Neural cell (in vitro differentiated cells): ENCODE results near the gene RASGRP1.

Source experiments
- EZH2 ChIP-seq: fragments of 200-600, 300-800 bp; shearing (Covaris generic), sonication (generic); IDR thresholded peaks from 2 replicates; pipeline ENCODE4 v1.6.1; 2014; ENCODE audit warnings: antibody characterized with exemption, low read length, borderline replicate concordance, mild to moderate bottlenecking; ENCODE audit not compliant: insufficient read depth, poor library complexity, severe bottlenecking
- POLR2AphosphoS5 ChIP-seq: IDR thresholded peaks from 2 replicates; pipeline ENCODE4 v1.6.1; 2012
- SMC3 ChIP-seq: fragments of 450-650 bp; conservative IDR thresholded peaks from 2 replicates; pipeline ENCODE4 v1.6.1; 2014; ENCODE audit warnings: antibody characterized with exemption, mild to moderate bottlenecking, moderate library complexity; ENCODE audit not compliant: poor library complexity
- TAF1 ChIP-seq: IDR thresholded peaks from 2 replicates; pipeline ENCODE4 v1.6.1; 2012; ENCODE audit warnings: low read depth
- TF ChIP-seq, protein P1 (sequence below): fragments of 450-650 bp; IDR thresholded peaks from 2 replicates; pipeline ENCODE4 v1.5.1; 2014; ENCODE audit warnings: antibody characterized with exemption, mild to moderate bottlenecking, moderate library complexity; ENCODE audit not compliant: poor library complexity, severe bottlenecking
- TF ChIP-seq, protein P2 (sequence below): IDR thresholded peaks from 2 replicates; pipeline ENCODE4 v1.6.1; 2012; ENCODE audit warnings: borderline replicate concordance

DNA sequence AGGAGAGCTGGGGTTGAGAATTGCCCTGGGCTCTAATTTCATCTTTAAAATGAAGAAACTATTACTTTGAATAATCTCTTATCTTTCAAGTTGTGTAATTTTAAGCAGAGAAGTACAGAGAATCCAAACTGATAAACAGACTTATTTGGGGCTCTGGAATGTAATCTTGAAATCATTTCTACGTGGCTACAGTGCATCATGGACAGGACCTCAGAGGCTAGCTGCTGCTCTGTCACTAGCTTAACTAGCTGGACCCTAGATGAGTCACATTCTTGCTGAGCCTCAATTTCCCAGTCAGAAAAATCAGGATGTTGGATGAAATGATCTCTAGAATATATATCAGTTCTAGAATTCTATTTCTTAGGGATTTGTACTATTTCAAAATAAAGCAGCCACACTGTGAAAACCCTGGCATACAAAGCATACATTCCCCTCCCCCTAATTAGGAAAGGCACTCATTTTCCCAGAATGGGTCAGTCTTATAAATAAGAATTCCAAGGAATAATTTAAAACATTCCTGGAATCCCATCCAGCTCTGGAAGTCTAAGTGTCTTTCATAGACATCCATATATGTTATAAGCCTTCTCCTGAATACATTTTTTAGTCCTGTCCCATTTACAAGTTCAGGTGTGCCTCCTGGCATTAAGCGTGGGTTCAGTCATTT, 47.2 kb downstream of the RASGRP1 start:
- TF ChIP-seq, protein P1, sequence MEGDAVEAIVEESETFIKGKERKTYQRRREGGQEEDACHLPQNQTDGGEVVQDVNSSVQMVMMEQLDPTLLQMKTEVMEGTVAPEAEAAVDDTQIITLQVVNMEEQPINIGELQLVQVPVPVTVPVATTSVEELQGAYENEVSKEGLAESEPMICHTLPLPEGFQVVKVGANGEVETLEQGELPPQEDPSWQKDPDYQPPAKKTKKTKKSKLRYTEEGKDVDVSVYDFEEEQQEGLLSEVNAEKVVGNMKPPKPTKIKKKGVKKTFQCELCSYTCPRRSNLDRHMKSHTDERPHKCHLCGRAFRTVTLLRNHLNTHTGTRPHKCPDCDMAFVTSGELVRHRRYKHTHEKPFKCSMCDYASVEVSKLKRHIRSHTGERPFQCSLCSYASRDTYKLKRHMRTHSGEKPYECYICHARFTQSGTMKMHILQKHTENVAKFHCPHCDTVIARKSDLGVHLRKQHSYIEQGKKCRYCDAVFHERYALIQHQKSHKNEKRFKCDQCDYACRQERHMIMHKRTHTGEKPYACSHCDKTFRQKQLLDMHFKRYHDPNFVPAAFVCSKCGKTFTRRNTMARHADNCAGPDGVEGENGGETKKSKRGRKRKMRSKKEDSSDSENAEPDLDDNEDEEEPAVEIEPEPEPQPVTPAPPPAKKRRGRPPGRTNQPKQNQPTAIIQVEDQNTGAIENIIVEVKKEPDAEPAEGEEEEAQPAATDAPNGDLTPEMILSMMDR = no peak
- TF ChIP-seq TAF1 = no peak
- no peak for TF ChIP-seq POLR2AphosphoS5
- TF ChIP-seq, protein P2, sequence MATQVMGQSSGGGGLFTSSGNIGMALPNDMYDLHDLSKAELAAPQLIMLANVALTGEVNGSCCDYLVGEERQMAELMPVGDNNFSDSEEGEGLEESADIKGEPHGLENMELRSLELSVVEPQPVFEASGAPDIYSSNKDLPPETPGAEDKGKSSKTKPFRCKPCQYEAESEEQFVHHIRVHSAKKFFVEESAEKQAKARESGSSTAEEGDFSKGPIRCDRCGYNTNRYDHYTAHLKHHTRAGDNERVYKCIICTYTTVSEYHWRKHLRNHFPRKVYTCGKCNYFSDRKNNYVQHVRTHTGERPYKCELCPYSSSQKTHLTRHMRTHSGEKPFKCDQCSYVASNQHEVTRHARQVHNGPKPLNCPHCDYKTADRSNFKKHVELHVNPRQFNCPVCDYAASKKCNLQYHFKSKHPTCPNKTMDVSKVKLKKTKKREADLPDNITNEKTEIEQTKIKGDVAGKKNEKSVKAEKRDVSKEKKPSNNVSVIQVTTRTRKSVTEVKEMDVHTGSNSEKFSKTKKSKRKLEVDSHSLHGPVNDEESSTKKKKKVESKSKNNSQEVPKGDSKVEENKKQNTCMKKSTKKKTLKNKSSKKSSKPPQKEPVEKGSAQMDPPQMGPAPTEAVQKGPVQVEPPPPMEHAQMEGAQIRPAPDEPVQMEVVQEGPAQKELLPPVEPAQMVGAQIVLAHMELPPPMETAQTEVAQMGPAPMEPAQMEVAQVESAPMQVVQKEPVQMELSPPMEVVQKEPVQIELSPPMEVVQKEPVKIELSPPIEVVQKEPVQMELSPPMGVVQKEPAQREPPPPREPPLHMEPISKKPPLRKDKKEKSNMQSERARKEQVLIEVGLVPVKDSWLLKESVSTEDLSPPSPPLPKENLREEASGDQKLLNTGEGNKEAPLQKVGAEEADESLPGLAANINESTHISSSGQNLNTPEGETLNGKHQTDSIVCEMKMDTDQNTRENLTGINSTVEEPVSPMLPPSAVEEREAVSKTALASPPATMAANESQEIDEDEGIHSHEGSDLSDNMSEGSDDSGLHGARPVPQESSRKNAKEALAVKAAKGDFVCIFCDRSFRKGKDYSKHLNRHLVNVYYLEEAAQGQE = no peak
- TF ChIP-seq EZH2 = no peak
- TF ChIP-seq SMC3 = no peak
